Activated CD8-positive, alpha-beta memory T cell treated with anti-CD3 and anti-CD28 coated beads, Interleukin-2, amount 50 U/mL, for 1 hour (primary cell): Measurements from ENCODE around the gene STAM.
"Not testable (repeated sequence)": the region's sequence is repeated elsewhere in the genome, so short reads cannot be mapped to it uniquely, and the experiment has no call there.

Source experiments
- DNase-seq: peaks from one replicate; pipeline ENCODE4 v3.0.0-alpha.2; 2020; ENCODE audit errors: extremely low read depth

STAM gene

DNA sequence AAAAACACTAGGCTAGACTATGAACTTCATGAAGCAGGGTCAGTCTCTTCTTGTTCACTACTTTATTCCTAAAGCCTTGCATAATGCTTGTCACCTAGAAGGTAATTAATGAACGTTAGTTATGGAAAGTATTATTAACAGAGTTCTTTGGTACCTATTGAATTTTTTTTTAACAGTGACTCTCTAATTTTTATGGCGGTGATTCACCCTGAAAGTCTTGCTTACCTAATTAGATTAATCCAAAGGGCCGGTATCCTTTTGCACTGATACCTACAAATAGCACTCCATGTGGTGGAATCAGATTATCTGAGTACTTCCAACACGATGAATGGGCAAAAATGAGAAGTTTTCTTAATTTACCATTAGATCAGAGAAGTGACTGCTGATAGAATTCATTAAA, 31.7 kb downstream of the STAM start:
- no peak for DNase-seq

DNA sequence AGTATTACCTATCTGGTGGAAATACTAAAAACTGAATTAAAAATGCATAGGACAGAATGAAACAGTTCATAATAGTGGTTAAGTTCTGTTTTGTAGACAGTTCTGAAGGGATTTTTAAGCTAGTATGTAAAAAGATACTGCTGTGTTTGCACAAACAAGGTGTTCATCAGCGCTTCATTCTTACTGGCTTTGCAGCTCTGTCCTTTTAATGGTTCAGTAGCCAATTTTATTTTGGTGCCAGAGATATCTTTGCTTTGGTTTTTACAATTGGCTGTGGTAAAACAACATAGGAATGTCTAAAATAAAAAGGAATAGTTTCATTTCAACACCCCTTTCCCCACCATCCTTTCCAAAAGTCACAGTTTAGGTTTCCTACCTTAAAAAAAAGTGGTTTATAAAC, 33.0 kb downstream of the STAM start:
- no peak for DNase-seq

DNA sequence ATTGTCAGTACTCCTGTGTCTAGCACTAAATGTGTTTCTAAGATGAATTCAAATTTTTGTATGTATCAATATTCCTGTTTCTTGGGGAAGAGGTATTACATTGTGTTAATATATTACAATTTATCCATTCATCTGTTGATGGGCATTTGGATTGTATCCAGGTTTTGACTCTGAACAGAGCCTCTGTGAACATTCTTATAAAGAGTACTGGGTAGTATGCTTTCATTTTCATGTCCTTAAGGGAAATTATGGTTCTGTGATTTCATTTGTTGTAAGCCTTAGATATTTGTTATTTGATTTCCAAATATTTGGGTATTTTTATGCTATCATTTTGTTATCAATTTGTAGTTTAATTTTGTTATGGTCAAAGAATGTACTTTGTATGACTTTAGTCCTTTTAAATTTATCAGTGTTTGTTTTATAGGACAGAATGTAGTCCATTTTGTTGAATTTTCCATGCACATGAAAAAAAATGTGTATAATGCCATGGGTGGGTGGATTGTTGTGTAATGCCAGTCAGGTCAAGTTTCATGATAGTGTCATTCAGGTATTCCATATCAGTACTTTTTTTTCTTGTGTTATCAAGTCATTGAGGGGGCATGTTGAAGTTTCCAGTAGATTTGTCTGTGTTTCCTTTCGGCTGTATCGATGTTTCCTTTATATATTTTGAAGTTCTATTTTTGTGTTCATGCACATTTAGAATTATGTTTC, 38.4 kb downstream of the STAM start:
- no peak for DNase-seq

DNA sequence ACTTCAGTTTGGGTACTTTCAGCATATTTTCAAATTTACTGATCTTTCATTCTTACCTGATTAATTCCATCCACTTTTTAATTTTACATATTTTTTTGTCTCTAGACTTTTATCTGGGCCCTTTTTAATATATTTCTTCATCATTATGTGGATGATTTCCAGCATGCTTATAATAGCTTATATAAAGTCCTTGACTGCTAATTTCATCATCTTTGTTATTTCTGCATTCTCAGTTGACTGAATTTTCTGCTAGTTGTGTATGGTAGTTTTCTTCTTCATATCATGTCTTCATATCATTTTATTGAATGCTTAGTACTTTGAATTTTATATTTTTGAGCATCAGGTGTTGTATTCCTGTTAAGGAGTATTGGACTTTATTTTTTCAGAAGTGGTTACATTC, 39.6 kb downstream of the STAM start:
- DNase-seq = no peak

DNA sequence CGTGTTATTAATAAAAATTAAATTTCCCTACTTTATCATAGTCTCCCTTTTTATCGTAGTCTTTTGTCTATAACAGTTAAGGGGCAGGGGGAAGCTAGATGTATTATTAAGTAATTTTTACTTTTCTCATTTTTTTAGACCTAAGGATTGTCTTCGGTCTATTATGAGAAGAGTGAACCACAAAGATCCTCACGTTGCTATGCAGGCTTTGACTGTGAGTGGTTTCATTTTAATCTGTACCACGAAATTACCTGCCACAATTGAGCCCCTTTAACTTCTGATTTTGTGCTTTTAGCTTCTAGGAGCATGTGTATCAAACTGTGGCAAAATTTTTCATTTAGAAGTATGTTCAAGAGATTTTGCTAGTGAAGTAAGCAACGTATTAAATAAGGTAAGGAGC, 40.6 kb downstream of the STAM start:
- no peak for DNase-seq

DNA sequence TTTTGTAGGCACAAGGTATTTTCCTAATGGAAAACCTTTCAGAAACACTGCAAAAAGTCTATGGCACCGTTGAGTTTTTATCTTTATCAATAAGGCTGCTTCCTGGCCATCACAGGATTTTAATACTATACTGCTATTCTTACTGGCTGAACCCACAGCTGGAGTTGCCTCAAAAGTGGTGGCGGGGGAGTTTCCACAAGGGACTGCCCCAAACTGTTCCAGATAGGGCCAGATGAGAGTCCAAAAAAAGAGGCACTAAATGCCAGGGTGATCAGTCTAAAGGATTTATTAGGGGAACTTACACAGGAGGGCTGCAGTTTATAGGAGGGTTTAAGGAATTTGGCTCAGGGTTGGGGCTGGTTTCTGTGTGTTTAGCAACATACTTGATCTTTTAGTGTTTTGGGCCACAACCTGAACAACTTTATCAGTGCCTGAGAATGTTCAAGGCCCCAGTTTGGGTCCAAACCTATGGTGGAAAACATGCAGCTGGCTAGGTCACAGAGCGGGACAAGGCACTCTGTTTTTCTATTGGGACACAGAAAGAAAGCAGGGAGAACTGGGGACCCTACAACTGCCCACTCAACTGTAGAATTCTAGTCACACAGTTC, 41.4 kb downstream of the STAM start:
- no peak for DNase-seq

DNA sequence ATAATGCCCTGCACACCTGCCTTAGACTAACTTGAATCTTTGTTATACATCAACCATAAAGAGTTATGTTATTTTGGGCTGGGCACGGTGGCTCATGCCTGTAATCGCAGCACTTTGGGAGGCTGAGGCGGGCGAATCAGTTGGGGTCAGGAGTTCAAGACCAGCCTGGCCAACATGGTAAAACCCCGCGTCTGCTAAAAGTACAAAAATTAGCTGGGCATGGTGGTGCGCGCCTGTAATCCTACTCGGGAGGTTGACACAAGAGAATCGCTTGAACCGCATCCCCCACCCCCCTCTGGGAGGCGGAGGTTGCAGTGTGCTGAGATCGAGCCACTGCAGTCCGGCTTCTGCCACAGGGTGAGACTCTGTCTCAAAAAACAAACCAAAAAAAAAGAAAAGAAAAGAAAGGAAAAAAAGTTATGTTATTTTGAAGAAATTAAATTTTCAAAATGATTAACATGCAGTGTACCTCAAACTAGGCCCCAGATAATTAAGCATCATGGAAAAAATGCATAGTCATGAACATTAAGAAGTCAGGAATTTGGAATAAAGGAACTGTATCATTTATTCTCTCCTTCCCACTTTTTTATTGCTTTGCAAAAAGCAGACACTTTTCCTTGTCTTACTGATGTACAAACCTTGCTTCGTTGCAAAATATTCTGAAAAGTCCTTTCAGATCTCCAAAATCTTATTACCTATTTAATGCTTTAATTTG, 43.3 kb downstream of the STAM start:
- no peak for DNase-seq

DNA sequence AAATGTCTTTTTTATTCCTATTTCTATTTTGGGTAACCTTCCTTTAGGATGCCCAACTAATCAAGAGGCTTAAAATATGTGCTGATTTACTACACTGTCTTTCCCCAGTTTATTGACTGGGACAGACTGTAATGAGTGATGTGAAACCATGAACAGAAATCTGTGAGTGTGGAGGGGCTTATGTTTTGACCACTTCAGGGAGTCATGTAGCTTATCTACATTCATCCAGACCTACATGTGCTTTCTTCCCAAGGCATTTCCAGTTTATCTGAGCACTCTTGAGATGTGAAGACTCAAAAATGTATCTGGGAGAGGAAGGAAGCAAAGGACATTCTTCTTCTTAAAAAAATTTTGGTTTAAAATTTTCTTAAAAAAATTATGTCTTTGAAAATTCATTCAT, 45.2 kb downstream of the STAM start:
- DNase-seq = no peak

DNA sequence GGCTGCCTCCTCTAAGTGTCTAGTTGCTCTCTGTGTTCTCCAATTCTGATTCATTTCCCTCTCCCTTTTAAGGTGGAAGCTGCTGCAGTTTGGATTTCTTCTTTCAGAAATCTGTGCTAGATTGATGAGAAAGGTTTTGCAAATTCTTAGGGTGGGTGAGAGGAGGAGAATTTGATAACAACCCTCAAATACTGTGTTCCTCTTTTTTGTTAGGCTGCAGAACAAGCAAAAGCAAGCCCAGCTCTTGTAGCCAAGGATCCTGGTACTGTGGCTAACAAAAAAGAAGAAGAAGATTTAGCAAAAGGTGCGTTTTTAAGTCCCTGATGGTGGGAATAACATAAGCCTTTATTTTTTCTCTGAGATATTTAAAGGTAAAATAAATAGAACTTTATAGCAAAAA, 49.1 kb downstream of the STAM start:
- no peak for DNase-seq

DNA sequence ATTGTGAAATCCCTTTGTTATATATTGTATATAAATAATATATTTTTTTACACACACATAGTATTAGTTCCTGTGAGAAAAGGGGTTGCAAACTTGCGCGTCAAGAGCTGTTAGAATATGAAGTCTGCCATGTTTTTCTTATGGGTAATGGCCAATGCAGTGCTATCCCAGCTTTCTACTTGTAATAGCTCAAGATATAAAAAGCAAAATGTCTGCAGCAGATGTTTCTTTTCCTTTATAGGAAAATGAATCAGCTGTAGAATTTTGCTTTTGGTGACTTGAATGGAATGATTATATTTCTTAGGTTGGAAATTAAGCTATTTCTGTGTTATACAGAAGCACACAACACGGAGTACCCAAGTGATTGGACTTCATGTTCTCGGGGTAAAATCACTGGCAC, 54.7 kb downstream of the STAM start:
- no peak for DNase-seq

DNA sequence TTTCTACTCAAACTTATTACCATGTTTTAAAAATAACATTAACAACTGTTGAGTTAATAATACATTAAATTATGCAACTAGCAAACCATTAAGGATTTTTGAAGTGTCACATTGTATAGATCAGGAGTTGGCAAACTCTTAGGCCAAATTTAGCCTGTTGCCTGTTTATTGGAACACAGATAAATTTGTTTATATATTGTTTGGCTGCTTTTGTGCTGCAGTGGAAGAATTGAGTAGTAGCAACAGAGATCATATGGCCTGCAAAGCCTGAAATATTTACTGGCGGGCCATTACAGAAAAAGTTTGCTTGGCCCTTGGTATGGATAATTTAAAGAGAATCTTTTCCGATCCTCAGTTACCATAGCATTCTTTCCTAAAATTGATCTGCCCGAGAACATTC, 57.4 kb downstream of the STAM start:
- no peak for DNase-seq

DNA sequence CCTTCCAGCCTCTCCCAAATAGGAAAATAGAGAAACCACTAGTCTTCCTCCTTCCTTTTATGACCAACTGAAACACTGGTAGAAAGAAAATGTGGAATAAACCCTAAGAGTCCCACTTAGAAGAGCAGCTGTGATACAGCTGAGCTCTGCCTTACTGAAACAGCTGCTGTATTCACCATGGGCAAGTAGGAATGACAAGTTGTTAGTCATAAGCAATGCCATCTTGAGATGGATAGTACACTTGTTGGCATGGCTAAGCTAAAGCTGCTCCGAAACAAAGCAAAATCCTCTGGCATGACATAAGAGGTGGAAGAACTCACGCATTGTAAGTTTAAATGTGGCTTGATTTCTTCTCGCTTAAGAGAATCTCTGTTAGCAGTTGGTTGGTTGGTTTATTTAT, 59.8 kb downstream of the STAM start:
- no peak for DNase-seq

DNA sequence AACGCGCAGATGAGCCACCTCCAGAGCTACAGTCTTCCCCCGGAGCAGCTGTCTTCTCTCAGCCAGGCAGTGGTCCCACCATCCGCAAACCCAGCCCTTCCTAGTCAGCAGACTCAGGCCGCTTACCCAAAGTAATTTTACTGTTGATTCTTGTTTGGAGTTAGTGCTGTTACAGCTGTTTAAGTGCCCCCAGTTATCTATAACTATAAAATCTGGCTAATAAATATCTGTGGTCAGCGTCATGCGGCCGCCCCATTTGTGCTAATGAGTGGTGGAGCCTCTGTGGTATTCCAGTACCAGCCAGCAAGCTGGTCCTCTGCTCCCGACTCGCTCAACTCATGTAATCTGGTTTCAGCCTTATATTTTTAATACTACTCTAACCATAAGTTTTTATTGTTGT, 64.9 kb downstream of the STAM start:
- no peak for DNase-seq

DNA sequence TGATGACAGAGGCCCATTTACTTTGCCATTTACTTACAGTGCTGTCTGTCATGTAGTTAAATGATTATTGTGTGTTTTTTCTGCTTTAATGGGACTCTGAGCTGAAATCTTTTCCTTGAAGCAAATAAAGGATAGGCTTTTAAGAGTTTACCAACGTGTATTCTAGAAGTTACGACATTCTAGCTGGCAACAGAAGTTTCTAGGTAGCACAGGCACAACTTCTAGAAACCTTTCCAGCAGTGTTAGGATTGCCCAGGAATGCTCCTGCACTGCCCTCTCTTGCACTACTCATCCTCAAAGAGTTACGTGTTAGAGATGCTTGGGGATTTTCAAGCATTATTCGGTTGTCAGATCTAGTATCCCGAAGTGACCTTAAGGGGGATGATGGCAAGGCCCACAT, 65.5 kb downstream of the STAM start:
- no peak for DNase-seq

DNA sequence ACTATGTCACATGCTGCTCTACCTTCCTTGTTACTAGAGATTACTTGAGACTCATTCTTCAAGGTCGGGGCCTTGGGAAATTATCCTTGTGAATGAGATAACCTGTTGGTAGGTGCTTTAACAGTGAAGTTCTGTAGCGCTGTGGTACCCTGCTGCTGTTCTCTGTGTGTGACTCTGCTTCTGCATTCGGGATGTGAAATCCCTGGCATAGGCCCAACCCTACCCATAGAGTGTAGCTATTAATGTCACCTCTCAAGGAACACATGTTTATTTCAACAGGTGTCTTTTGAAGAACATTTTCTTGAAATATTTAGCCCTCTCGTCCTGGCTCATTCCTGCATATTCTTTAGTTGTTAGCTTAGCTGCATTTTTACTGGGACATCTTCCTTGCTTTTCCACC, 66.2 kb downstream of the STAM start:
- DNase-seq = no peak

DNA sequence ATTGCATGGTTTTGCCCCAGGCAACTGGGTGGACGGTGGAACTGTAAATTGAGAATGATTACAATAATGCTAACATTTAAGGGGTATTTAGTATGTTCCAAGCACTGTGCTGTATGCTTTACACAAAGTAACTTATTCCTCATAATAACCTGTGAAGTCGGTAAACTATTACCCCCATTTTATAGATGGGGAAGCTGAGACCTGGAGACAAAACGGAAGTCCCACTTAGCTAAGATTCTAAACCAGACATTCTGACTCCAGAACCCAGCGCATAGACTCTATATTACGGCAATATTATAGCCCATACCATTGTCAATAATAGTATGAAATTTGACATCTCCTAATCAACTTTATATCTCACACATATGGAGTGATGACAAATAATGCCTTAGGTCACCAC, 68.1 kb downstream of the STAM start:
- DNase-seq = no peak

DNA sequence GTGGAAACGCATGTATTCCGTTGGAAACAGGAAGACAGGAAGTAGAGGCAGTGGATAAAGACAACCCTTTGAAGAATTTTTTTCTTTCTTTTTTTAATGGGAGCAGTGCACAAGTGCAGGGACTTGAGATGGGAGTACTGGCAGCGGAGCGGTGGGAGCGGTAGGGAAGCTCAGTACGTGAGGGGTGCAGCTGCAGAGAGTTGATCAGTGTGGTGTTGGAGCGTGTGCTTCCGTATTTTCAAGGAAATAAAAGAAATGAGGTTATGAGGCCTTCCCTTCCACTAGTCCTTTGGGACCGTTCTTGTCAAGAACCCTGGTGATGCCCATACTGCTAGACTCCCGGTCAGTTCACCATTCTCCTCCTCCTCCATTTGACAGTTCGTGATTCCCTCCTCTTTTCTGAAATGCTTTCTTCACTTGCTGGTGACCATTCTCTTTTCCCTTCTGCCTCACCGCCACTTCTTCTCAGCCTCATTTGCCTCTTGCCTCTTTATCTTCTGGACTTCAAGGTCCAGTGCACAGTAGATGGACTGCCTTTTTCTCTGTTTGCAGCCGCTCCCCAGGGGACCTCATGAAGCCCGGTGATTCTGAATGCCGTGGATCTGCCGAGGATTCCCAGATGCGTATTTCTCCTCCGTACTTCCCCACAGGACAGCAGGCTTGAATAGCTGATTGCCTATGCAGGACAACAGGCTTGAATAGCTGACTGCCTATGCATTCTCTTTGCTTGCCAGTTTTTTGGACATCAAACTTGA, 68.9 kb downstream of the STAM start:
- no peak for DNase-seq

DNA sequence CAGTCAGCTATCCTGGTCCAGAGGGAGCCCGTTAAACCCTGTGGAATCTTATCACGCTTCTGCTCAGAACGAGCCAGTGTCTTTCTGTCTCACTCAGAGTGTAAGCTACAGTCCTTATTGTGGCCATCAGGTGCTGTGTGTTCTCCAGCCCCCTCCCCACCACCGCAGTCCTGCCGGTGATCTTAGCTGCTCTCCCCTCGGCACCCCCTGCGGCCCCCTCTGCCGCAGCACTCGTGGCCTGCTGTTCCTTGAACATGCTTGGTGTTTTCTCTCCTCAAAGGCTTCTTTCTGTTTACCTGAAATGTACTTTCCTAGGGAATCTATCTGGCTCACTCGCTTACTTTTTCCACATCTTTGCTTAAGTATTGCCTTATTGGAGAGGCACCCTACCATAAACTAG, 69.8 kb downstream of the STAM start:
- DNase-seq = no peak

DNA sequence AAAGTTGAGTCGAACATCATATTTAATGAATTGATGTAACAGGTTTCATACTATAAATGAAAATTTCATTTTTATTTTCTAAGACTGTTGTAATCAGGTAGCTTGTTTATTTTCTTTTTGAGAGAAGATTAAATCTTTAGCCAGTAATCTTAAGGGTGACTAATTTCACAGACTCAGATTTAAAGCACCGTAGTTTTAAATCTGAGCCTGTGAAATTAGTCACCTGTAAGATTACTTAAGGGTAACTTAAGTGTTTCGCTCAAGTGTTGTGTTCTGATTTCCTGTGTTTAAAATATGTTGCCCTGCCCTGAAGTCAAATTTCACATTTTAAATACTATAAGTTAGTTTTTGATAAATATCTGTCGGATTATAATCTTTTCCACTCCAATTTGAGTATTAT, 72.2 kb downstream of the STAM start:
- DNase-seq = no peak

DNA sequence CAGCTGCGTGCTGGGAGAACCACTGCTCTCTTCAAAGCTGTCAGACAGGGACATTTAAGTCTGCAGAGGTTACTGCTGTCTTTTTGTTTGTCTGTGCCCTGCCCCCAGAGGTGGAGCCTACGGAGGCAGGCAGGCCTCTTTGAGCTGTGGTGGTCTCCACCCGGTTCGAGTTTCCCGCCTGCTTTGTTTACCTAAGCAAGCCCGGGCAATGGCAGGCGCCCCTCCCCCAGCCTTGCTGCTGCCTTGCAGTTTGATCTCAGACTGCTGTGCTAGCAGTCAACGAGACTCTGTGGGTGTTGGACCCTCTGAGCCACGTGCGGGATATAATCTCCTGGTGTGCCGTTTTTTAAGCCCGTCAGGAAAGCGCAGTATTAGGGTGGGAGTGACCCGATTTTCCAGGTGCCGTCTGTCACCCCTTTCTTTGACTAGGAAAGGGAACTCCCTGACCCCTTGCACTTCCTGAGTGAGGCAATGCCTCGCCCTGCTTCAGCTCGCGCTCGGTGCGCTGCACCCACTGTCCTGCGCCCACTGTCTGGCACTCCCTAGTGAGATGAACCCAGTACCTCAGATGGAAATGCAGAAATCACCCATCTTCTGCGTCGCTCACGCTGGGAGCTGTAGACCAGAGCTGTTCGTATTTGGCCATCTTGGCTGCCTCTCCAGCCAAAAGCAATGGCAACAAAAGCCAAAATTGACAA, 78.5 kb downstream of the STAM start:
- DNase-seq = not testable (repeated sequence)

DNA sequence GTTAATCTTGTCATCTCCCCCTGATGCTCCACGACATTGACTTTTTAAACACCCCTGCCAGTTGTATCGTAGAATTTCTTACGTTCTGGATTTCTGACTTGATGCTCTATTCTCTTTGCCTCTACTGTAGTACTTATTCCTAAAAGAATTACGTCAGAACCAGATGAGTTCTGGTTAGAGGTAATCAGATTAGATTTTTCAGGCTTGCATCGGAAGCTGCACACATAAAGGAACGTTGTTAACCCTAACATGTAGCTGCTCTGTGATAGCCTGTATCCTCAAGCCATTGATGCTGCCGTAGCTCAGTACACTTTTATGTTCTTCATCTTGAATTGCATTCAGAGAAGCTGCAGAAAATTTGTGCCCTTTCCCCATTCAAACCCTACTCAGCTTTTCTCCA, 81.8 kb downstream of the STAM start:
- no peak for DNase-seq

DNA sequence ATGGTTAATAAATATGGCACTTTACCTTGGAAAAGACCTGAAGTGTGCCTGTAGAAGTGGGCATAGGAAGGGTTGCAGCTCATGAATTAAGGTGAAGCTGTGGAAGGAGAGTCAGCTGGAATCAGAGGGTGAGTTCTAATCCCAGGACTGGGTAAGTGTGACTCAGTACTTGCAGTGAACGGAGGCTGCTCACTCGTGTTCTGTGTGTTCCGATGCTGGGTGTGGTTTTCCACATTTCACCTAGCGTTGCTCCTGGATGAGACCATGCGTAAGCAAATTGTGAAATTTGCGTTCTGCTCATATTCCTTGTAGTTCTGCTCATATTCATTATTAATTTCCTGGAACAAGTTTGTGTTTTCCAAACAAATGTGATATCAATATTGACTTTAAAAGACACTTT, 85.7 kb downstream of the STAM start:
- no peak for DNase-seq
